K562 (cell line): ENCODE data around the gene STOM. TPM values are rescaled to one million over a fixed set of nuclear protein-coding genes. Genes with fewer than 3 reads are reported as not detected.
"Not testable (repeated sequence)": the region's sequence is repeated elsewhere in the genome, so short reads cannot be mapped to it uniquely, and the experiment has no call there.

Experiments used
- ATAC-seq: fragments of 200-7000 bp; cut with Tn5 transposase; 3 replicates; pipeline ENCODE4 v1.9.1; 2020; ENCODE audit warnings: moderate library complexity
- BruUV-seq: library from RNA; stranded (reverse); fragments of 400-500 nt; replicated peaks from 2 replicates; lab custom pipeline; 2021; lab: Mats Ljungman, UMichigan
- CTCF ChIA-PET: fragments of 300-600 bp; formaldehyde crosslinking; extraction: SDS; loops from one replicate; lab custom pipeline; 2021; ENCODE audit warnings: low intra/inter-chr PET ratio; lab: Yijun Ruan, JAX
- POLR2A ChIA-PET: fragments of 300-600, 350-650 bp; sonication (Branson Sonifier 250); formaldehyde crosslinking; extraction: SDS; loops from one replicate; lab custom pipeline; 2021; ENCODE audit warnings: antibody characterized with exemption, inconsistent platforms; lab: Yijun Ruan, JAX
- DNase-seq, 4 experiments: peaks; one replicate each; pipeline versions ENCODE4 v3.0.0 to v3.0.0-alpha.2; 2011 to 2018; ENCODE audit warnings: low spot score in 3 of 4, mixed read lengths in 3 of 4; ENCODE audit errors: extremely low read depth in 1 of 4
- FAIRE-seq: peaks from 2 replicates; lab custom pipeline; 2011; peaks lifted over from hg19 to GRCh38; lab: Jason Lieb, UNC
- H2AFZ ChIP-seq: 2 replicates; pipeline ENCODE4 v1.6.0; 2011; ENCODE audit warnings: low read depth, low read length, control low read depth, inconsistent platforms
- H3K27ac ChIP-seq: fragments of 200-600 bp; 3 replicates; pipeline ENCODE4 v1.8.0; 2011; ENCODE audit warnings: low read depth, mild to moderate bottlenecking, control low read depth, inconsistent platforms, low read length, moderate library complexity, mixed read lengths; ENCODE audit errors: extremely low read depth
- H3K27me3 ChIP-seq, 2 experiments: fragments of 300-600 bp in 1 of 2; 2 replicates in 1 of 2; 3 replicates in 1 of 2; pipeline versions ENCODE4 v1.6.0 to v1.8.0; 2011; ENCODE audit warnings: inconsistent platforms in 2 of 2, low read length in 2 of 2, mild to moderate bottlenecking in 1 of 2, mixed read lengths in 1 of 2, moderate library complexity in 1 of 2; ENCODE audit not compliant: control insufficient read depth in 2 of 2, insufficient read depth in 2 of 2
- H3K36me3 ChIP-seq: fragments of 300-600 bp; 3 replicates; pipeline ENCODE4 v1.8.0; 2011; ENCODE audit warnings: mild to moderate bottlenecking, low read length, inconsistent platforms; ENCODE audit not compliant: control insufficient read depth, insufficient read depth
- H3K4me1 ChIP-seq, 2 experiments: fragments of 200-600 bp in 1 of 2; replicated peaks in 1 of 2; 2 replicates in 1 of 2; 3 replicates in 1 of 2; pipeline versions ENCODE4 v1.5.1 to v1.8.0; 2011; ENCODE audit warnings: inconsistent platforms in 2 of 2, low read length in 2 of 2, mild to moderate bottlenecking in 1 of 2, mixed read lengths in 1 of 2, moderate library complexity in 1 of 2; ENCODE audit not compliant: control insufficient read depth in 2 of 2, insufficient read depth in 2 of 2
- H3K4me2 ChIP-seq: 2 replicates; pipeline ENCODE4 v1.6.1; 2011; ENCODE audit warnings: low read length, control low read depth, inconsistent platforms, mixed read lengths; ENCODE audit not compliant: insufficient read depth
- H3K4me3 ChIP-seq: fragments of 200-600 bp; sonication (generic), shearing (Covaris generic); 2 replicates; pipeline ENCODE4 v1.5.1; 2016; ENCODE audit warnings: control low read depth, inconsistent platforms
- H3K79me2 ChIP-seq: fragments of 200-600 bp; 3 replicates; pipeline ENCODE4 v1.8.0; 2011; ENCODE audit warnings: low read length, inconsistent platforms; ENCODE audit not compliant: control insufficient read depth, insufficient read depth
- H3K9ac ChIP-seq, 2 experiments: 2 replicates each; pipeline versions ENCODE4 v1.6.0 to v1.6.1; 2011; ENCODE audit warnings: low read depth in 2 of 2, low read length in 2 of 2, control low read depth in 1 of 2, inconsistent platforms in 1 of 2, mild to moderate bottlenecking in 1 of 2, mixed read lengths in 1 of 2; ENCODE audit not compliant: insufficient read depth in 1 of 2
- H3K9me1 ChIP-seq: one replicate; pipeline ENCODE4 v1.6.0; 2011; ENCODE audit warnings: inconsistent platforms, mild to moderate bottlenecking, low read length, moderate library complexity; ENCODE audit not compliant: control insufficient read depth, insufficient read depth
- H3K9me3 ChIP-seq: replicated peaks from 2 replicates; pipeline ENCODE4 v1.5.1; 2011; ENCODE audit warnings: low read depth, low read length, inconsistent platforms; ENCODE audit not compliant: control insufficient read depth, insufficient read depth
- H4K20me1 ChIP-seq: replicated peaks from 2 replicates; pipeline ENCODE4 v1.6.1; 2011; ENCODE audit warnings: low read length, inconsistent platforms, mixed read lengths; ENCODE audit not compliant: control insufficient read depth, insufficient read depth
- ATF7 ChIP-seq: fragments of 450-650 bp; IDR thresholded peaks from 2 replicates; pipeline ENCODE4 v1.7.1; 2014; ENCODE audit warnings: mild to moderate bottlenecking, moderate library complexity
- CEBPG ChIP-seq, 3 experiments: fragments of 200-800 bp in 1 of 3; sonication (Bioruptor generic) in 1 of 3; sonication (generic) in 1 of 3; formaldehyde crosslinking in 1 of 3; IDR thresholded peaks in 2 of 3; conservative IDR thresholded peaks in 1 of 3; 2 replicates each; pipeline versions ENCODE4 v1.6.1 to v1.8.0; 2016 to 2022; ENCODE audit warnings: missing compliant biosample characterization in 2 of 3, missing genetic modification characterization in 2 of 3, mild to moderate bottlenecking in 1 of 3, missing genetic modification reagents in 1 of 3
- CXXC5 ChIP-seq: fragments of 250-450 bp; sonication (Bioruptor Pico); IDR thresholded peaks from 2 replicates; pipeline ENCODE4 v1.8.0; 2022; ENCODE audit warnings: inconsistent platforms, mild to moderate bottlenecking, moderate library complexity
- IRF9 ChIP-seq: fragments of 450-650 bp; IDR thresholded peaks from 2 replicates; pipeline ENCODE4 v1.6.1; 2016; ENCODE audit warnings: missing biosample characterization, missing genetic modification characterization
- JUND ChIP-seq, 2 experiments: IDR thresholded peaks; 2 replicates in 1 of 2; 3 replicates in 1 of 2; pipeline ENCODE4 v1.6.1; 2011; ENCODE audit warnings: borderline replicate concordance in 2 of 2, low read depth in 2 of 2, low read length in 2 of 2, improper control_type of control experiment in 1 of 2, missing biosample characterization in 1 of 2, missing genetic modification characterization in 1 of 2, missing genetic modification reagents in 1 of 2
- PBX2 ChIP-seq, 2 experiments: IDR thresholded peaks in 1 of 2; conservative IDR thresholded peaks in 1 of 2; 2 replicates each; pipeline ENCODE4 v1.6.1; 2016; ENCODE audit warnings: low read depth in 2 of 2, mild to moderate bottlenecking in 1 of 2, missing compliant biosample characterization in 1 of 2, missing genetic modification characterization in 1 of 2, moderate library complexity in 1 of 2
- WGBS: fragments of 100-300 bp; shearing (Covaris generic); methylation state at CpG from one replicate; pipeline ENCODE4 v1.1.6; 2016; ENCODE audit warnings: low coverage, mixed read lengths; ENCODE audit not compliant: insufficient coverage; ENCODE audit errors: missing lambda C conversion rate; 5-methylcytosine and 5-hydroxymethylcytosine counted together
- in situ Hi-C: fragments of 300-500 bp; cut with MboI; formaldehyde crosslinking; loops from 4 replicates; pipeline ENCODE4 v1.15.0; 2018; ENCODE audit warnings: inconsistent platforms, mixed read lengths
- intact Hi-C: fragments of 100-400 bp; cut with micrococcal nuclease; formaldehyde crosslinking; loops from 2 replicates; pipeline ENCODE4 v1.14.2; 2022
- polyA plus RNA-seq, 8 experiments: library from polyadenylated mRNA; depleted of rRNA in 4 of 8; stranded (reverse) in 5 of 8; unstranded in 3 of 8; fragments of >200 nt; fragmentation: Nextera tagmentation in 2 of 8; fragmentation: Illumina TruSeq in 1 of 8; extraction: Ambion mirVana in 2 of 8; extraction: Trizol in 1 of 8; gene quantifications; 2 replicates each; pipeline versions ENCODE4 v1.2.1 to v1.2.3, GENCODE V29; 2011 to 2014; ENCODE audit warnings: inconsistent platforms in 1 of 8, missing spikeins in 1 of 8
- total RNA-seq, 7 experiments: library from RNA; depleted of rRNA in 6 of 7; stranded (reverse); fragments of >200 nt in 6 of 7; fragmentation: Illumina TruSeq in 2 of 7; extraction: Trizol in 2 of 7; gene quantifications; 2 replicates each; pipeline versions ENCODE4 v1.2.1 to v1.2.3, GENCODE V29; 2011 to 2021; ENCODE audit warnings: low replicate concordance in 1 of 7

Gene STOM
- total and polyA plus RNA-seq, 9 of the 15 experiments (the other 6 are each of a cell fraction or from before 2014, with no cell fraction given): 23.2 to 140 (median 43.9) TPM

GRCh38 chr9:121291536-121291935 lies 78.5 kb downstream of the STOM start:
- intact Hi-C loops, FAIRE-seq, H3K4me3 ChIP-seq, H2AFZ ChIP-seq, in situ Hi-C loops, H3K36me3 ChIP-seq, CTCF ChIA-PET, H3K4me2 ChIP-seq, H3K27ac ChIP-seq, BruUV-seq, H3K27me3 ChIP-seq, H3K9ac ChIP-seq, DNase-seq, H3K9me3 ChIP-seq, H4K20me1 ChIP-seq, H3K9me1 ChIP-seq, ATAC-seq, H3K79me2 ChIP-seq: not testable (repeated sequence)
- POLR2A ChIA-PET: interaction anchor here (0.7 kb wide), 1 partner anchor 9 kb away, joined by 3 read pairs; no protein-coding TSS in a partner anchor
- H3K4me1 ChIP-seq: peaks cover 33 to 37% of the 10 kb centered on the region in 2 experiments
- 48% methylated on average over 3 of the region's 4 CpGs for WGBS

- 68% methylated on average over 6 of the region's 7 CpGs for WGBS
- Histone ChIP-seq H3K27ac (no peak overlapping the region; the same call in 2 of the 3 replicates), H3K9me1 (peaks cover 10% of the 10 kb centered on the region), H3K9me3 (no peaks in the 10 kb centered on the region), H3K4me1 (peaks cover 43 to 50% of the 10 kb centered on the region in 2 experiments), H4K20me1 (no peaks in the 10 kb centered on the region), H3K4me2 (peak overlapping the region; percentile 20), H3K9ac (peak overlapping the region; percentile 57 to 78; a peak in 1 of 4 replicates), H3K27me3 (no peaks in the 10 kb centered on the region), H3K79me2 (no peaks in the 10 kb centered on the region), H2AFZ (peak overlapping the region; percentile 78), H3K36me3 (no peaks in the 10 kb centered on the region; the same call in 2 of the 3 replicates), H3K4me3 (no peak overlapping the region)
- ChIA-PET CTCF (interaction anchor here (0.6 kb wide), 1 partner anchor 570 kb away, joined by 3 read pairs; no protein-coding TSS in a partner anchor), POLR2A (interaction anchor here (0.5 kb wide), 1 partner anchor 12 kb away, joined by 4 read pairs; no protein-coding TSS in a partner anchor)
- DNase-seq (peak in 1 of 4 experiments; percentile 34), FAIRE-seq (no peak), ATAC-seq (no peak)
- intact Hi-C loops: no loop called here
- in situ Hi-C loops: no loop called here
- BruUV-seq: no TSS peak
- TF ChIP-seq CEBPG (CRISPR knock-in tag; IDR thresholded peaks at IDR 0.05) (peak; percentile 94), CEBPG (tag; conservative IDR thresholded peaks at IDR 0.05 in 1 of 2, IDR thresholded peaks at IDR 0.05 in 1 of 2) (peak; percentile 92 to 93), CXXC5 (peak; percentile 2; the same call in 1 of the 2 replicates), ATF7 (peak; percentile 83), IRF9 (tag) (peak; percentile 88), PBX2 (CRISPR knock-in tag; IDR thresholded peaks at IDR 0.05; ENCODE audit: low read depth) (peak; percentile 87), PBX2 (tag; conservative IDR thresholded peaks at IDR 0.05; ENCODE audit: low read depth) (peak; percentile 91), JUND (IDR thresholded peaks at IDR 0.05; ENCODE audit: borderline replicate concordance, low read depth, low read length) (peak; percentile 77), JUND (tag; IDR thresholded peaks at IDR 0.05; ENCODE audit: borderline replicate concordance, low read depth, low read length) (peak; percentile 56; the same call in 1 of the 3 replicates)
Observed at GRCh38 chr9:121289772-121290370, 80.2 kb downstream of the STOM start.
